ENCODE data around the gene PNKD. TPM values are rescaled to one million over a fixed set of nuclear protein-coding genes. Genes with fewer than 3 reads are reported as not detected.

Gene PNKD
- total and polyA plus RNA-seq, 11 donors, result 53.8 to 146 (median 72.5) TPM

DNA sequence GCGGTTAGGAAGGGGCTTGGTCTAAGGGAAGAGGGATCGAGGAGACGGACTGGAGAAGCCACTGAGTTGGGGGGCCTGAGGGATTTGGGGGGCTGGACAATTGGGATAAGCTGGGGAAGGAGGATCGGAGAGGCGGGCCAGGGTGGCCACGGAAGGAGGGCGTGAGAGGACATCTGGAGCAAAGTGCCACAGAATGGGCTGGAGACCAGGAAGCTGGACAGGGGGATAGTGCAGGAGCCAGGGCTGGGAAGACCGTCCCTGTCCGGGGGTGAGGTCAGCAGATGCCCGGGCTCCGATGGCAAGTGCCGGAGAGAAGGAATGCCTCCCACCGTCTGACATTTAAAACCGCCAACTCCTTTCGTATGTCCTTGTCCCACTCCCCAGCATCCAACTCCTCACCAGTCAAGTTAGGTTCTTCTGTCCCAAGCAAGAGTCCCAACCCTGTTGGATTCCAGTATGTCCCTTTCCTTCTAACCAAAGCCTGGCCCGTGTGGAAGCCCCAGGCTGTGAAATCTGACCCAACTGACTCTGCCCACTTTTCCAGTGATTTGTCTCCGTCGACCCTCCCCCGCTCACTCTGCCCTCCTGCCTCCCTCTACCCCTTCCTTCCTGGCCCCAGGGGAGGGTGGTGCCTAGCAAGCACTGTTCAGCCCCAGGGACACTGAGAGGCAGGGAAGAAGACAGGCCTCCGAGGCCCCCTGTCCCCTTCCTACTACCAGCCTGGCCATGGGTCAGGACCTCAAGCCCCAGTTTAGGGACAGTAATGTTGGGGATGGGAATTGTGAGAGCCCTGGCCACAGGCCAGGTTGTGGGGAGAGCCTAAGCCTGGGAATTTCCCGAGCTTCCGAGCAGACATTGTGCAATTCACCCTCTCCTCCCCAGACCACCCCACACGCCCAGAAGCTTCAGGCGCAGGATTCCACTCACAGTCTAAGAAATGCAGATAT lies 53.5 kb downstream of the PNKD start:
- Histone ChIP-seq H3K27me3 (no peaks in the 10 kb centered on the region), H3K4me3 (peak overlapping the region; percentile 62 to 89 (median 84)), H3K4me1 (peaks cover 3 to 78% (median 21%) of the 10 kb centered on the region in 12 donors), H3K36me3 (no peaks in the 10 kb centered on the region), H3K9me3 (no peaks in the 10 kb centered on the region), H3K27ac (peak overlapping the region in 11 of 12 donors; percentile 64 to 88 (median 81))
- ATAC-seq (peak; percentile 12 to 28 (median 26)), DNase-seq (peak in 2 of 5 donors; percentile 37 to 46)
- WGBS, 4 donors, result 14 to 18% (median 15%) methylated on average over 24 of the region's 24 CpGs
- no peak for TF ChIP-seq POLR2A (IDR thresholded peaks at IDR 0.05)
- TF ChIP-seq, protein P1, sequence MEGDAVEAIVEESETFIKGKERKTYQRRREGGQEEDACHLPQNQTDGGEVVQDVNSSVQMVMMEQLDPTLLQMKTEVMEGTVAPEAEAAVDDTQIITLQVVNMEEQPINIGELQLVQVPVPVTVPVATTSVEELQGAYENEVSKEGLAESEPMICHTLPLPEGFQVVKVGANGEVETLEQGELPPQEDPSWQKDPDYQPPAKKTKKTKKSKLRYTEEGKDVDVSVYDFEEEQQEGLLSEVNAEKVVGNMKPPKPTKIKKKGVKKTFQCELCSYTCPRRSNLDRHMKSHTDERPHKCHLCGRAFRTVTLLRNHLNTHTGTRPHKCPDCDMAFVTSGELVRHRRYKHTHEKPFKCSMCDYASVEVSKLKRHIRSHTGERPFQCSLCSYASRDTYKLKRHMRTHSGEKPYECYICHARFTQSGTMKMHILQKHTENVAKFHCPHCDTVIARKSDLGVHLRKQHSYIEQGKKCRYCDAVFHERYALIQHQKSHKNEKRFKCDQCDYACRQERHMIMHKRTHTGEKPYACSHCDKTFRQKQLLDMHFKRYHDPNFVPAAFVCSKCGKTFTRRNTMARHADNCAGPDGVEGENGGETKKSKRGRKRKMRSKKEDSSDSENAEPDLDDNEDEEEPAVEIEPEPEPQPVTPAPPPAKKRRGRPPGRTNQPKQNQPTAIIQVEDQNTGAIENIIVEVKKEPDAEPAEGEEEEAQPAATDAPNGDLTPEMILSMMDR (IDR thresholded peaks at IDR 0.05), result no peak
- intact Hi-C loops (cut with DNase I), result loop anchor here in 1 of 10 donors (5.0 kb wide), 1 partner anchor 44 kb away; no protein-coding TSS in a partner anchor

DNA sequence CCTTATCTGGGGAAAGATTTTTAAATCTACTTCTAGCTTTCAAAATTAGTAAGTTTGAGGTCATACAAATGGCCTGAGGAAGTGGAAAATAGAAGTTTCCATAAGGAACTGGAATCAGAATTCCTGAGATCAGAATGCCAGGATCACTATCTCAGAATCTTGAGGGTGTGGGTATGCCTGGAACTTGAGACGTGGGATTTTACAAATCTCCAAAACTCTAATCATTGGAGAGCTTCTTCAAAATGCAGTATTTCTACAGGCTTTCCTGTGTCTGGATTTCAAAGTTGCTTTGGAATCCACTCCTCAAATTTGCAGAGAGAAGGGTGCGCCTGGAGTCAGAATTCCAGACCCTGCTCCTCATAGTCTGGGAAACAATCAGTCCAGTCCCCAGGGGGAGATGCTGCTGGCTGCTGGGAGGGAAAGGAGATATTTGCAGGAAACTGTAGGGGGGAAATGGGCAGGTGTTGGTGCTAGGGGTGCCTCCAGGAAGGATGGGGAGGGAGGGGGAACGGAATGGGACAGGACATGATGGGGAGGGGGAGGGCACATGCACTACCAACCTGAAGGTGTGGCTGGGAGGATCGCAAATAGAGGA lies 55.3 kb downstream of the PNKD start:
- Histone ChIP-seq H3K27me3 (no peaks in the 10 kb centered on the region), H3K4me1 (peaks cover 3 to 91% (median 21%) of the 10 kb centered on the region in 12 donors), H3K27ac (peak overlapping the region in 2 of 12 donors; percentile 22 to 27), H3K9me3 (no peaks in the 10 kb centered on the region), H3K36me3 (no peaks in the 10 kb centered on the region), H3K4me3 (no peak overlapping the region)
- WGBS, 4 donors, result 52 to 79% (median 59%) methylated on average over 4 of the region's 4 CpGs
- TF ChIP-seq POLR2A (IDR thresholded peaks at IDR 0.05), result no peak
- TF ChIP-seq, protein P1 (IDR thresholded peaks at IDR 0.05), result no peak
- intact Hi-C loops (cut with DNase I), result no loop called here
- no peak for ATAC-seq
- DNase-seq, result no peak

DNA sequence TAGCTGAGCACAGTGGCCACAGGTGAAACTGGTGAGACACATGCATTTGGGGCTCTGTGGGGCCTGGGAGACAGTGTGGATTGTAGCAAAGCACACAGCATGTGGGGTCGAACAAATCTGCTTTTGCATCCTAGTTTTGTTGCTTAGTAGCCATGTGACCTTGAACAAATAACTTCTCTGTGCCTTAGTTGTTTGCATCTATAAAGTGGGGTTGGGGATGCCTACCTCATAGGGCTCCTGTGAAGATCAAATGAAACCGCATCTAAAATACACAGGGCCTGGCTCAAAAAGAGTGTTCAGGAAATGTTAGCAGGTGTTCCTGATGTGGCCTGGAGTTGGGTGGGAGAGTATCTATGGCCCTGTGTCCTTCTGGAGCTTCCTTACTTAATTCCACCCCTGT lies 56.0 kb downstream of the PNKD start:
- H3K4me3 ChIP-seq, result no peak overlapping the region
- no peaks in the 10 kb centered on the region for H3K9me3 ChIP-seq
- no peak for ATAC-seq
- H3K27ac ChIP-seq, result peak overlapping the region in 1 of 12 donors; percentile 27
- WGBS, 4 donors, result 74 to 83% (median 79%) methylated on average over 2 of the region's 2 CpGs
- TF ChIP-seq, protein P1 (IDR thresholded peaks at IDR 0.05), result no peak
- TF ChIP-seq POLR2A (IDR thresholded peaks at IDR 0.05), result no peak
- H3K27me3 ChIP-seq, result no peaks in the 10 kb centered on the region
- H3K4me1 ChIP-seq, result peaks cover 3 to 91% (median 21%) of the 10 kb centered on the region in 12 donors
- intact Hi-C loops (cut with DNase I), result no loop called here
- H3K36me3 ChIP-seq, result no peaks in the 10 kb centered on the region
- no peak for DNase-seq

Measured in heart left ventricle (tissue), 16 donors.